ENCODE results near the gene JPH3. TPM values are rescaled to one million over a fixed set of nuclear protein-coding genes. Genes with fewer than 3 reads are reported as not detected.

Gene JPH3
- total and polyA plus RNA-seq, 7 donors, result under 0.01 to 1.4 (median 0.73) TPM; not detected in 1

DNA sequence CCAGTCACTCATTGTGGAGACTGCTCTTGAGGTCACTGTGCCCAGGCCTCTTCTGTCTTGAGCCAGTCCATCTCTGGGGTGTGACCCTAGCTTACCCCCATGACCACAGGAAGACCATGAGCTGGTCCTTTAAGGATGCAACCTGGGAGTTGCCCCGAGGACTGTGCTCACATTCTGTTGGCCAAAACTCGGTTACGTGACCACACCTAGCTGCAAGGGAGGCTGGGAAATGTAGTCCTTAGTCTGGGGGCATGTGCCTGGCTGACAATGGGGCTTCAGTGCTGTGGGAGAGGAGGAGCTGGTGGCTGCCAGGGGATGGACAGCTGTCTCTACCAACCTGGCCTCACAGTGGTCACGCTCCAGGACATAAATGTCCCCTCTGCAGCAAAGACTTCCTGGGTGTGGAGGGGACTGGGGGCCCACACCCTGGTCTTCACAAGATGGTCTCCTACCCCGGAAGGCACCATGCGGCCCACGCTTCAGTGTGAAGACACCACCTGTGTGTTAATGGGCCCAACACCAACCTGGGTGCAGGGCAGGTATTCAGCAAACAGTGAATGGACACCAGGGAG is 55.4 kb downstream of the JPH3 start:
- Histone ChIP-seq H3K4me3 (no peak overlapping the region), H3K27ac (no peak overlapping the region), H3K4me1 (no peaks in the 10 kb centered on the region), H3K9me3 (peaks cover 0 to 2% (median 0%) of the 10 kb centered on the region in 4 donors), H3K27me3 (peaks cover 0 to 54% (median 15%) of the 10 kb centered on the region in 3 donors), H3K36me3 (no peaks in the 10 kb centered on the region)
- intact Hi-C loops (cut with DNase I), result no loop called here
- no peak for TF ChIP-seq EP300 (IDR thresholded peaks at IDR 0.05)
- no peak for TF ChIP-seq POLR2A (IDR thresholded peaks at IDR 0.05)
- TF ChIP-seq POLR2AphosphoS5 (IDR thresholded peaks at IDR 0.05), result no peak
- TF ChIP-seq, protein P1, sequence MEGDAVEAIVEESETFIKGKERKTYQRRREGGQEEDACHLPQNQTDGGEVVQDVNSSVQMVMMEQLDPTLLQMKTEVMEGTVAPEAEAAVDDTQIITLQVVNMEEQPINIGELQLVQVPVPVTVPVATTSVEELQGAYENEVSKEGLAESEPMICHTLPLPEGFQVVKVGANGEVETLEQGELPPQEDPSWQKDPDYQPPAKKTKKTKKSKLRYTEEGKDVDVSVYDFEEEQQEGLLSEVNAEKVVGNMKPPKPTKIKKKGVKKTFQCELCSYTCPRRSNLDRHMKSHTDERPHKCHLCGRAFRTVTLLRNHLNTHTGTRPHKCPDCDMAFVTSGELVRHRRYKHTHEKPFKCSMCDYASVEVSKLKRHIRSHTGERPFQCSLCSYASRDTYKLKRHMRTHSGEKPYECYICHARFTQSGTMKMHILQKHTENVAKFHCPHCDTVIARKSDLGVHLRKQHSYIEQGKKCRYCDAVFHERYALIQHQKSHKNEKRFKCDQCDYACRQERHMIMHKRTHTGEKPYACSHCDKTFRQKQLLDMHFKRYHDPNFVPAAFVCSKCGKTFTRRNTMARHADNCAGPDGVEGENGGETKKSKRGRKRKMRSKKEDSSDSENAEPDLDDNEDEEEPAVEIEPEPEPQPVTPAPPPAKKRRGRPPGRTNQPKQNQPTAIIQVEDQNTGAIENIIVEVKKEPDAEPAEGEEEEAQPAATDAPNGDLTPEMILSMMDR (IDR thresholded peaks at IDR 0.05), result no peak
- WGBS, 2 donors, result 72 to 74% methylated on average over 7 of the region's 7 CpGs
- DNase-seq, result no peak

DNA sequence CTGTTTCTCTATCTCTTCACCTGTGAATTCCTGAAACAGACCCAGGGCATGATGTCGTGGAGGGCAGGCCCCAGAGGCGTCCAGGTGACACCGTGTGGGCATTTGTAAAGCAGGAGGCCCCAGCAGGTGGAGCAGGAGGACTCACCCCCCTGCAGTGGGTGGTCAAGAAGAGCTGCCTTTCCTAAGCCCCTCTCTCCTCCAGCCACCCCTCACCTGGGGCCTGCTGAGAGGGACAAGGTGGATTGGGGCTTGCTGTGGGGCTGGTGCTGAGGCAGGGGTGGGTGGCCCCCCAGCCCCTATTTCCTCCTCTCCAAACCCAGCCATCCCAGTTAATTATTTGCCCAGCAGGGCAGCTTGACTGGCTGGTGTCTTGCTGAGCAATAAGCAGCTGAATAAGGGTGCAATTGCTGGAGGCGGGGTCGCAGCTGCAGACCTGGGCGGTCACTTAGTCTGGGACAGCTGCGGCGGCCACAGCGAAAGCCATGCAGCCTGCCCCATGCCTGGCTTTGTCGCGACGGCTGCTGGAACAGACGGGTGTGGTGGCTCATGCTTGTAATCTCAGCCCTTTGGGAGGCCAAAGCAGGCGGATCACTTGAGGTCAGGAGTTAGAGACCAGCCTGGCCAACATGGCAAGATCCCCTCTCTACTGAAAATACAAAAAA is 56.4 kb downstream of the JPH3 start:
- Histone ChIP-seq H3K27me3 (peaks cover 0 to 58% (median 15%) of the 10 kb centered on the region in 3 donors), H3K27ac (no peak overlapping the region), H3K4me3 (no peak overlapping the region), H3K9me3 (peaks cover 0 to 2% (median 0%) of the 10 kb centered on the region in 4 donors), H3K4me1 (no peaks in the 10 kb centered on the region), H3K36me3 (no peaks in the 10 kb centered on the region)
- no peak for DNase-seq
- WGBS, 2 donors, result 19 to 41% methylated on average over 14 of the region's 14 CpGs
- intact Hi-C loops (cut with DNase I), result no loop called here
- TF ChIP-seq, protein P1 (IDR thresholded peaks at IDR 0.05), result no peak
- TF ChIP-seq POLR2A (IDR thresholded peaks at IDR 0.05), result no peak
- TF ChIP-seq POLR2AphosphoS5 (IDR thresholded peaks at IDR 0.05), result no peak
- TF ChIP-seq EP300 (IDR thresholded peaks at IDR 0.05), result no peak

DNA sequence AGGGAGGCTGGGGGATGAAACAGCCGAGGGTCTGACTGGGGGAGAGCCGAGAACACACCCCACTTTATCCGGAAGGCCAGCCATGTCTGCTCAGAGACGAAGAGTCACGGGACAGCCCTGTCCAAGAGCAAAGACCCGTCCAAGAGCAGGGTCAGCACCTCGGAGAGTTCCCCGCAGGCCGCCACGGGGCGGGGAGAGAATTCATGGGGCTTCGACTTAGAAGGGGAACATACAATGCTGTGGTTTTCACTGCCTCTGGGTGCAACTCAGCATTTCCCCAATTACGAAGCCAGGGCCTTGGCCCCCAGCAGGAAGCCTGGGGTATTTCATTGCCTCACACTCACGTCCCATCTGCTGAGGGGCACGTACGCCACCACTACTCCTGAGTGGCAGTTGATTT is 59.3 kb downstream of the JPH3 start:
- no peak overlapping the region for H3K4me3 ChIP-seq
- H3K36me3 ChIP-seq, result no peaks in the 10 kb centered on the region
- TF ChIP-seq POLR2A (IDR thresholded peaks at IDR 0.05), result no peak
- no peak for TF ChIP-seq POLR2AphosphoS5 (IDR thresholded peaks at IDR 0.05)
- no peak for TF ChIP-seq EP300 (IDR thresholded peaks at IDR 0.05)
- TF ChIP-seq, protein P1 (IDR thresholded peaks at IDR 0.05), result no peak
- peaks cover 0 to 2% (median 0%) of the 10 kb centered on the region in 4 donors for H3K9me3 ChIP-seq
- no peak for DNase-seq
- no peaks in the 10 kb centered on the region for H3K4me1 ChIP-seq
- intact Hi-C loops (cut with DNase I), result no loop called here
- no peak overlapping the region for H3K27ac ChIP-seq
- 13 to 26% methylated on average over 16 of the region's 16 CpGs for WGBS, 2 donors
- peaks cover 0 to 65% (median 8%) of the 10 kb centered on the region in 3 donors for H3K27me3 ChIP-seq

DNA sequence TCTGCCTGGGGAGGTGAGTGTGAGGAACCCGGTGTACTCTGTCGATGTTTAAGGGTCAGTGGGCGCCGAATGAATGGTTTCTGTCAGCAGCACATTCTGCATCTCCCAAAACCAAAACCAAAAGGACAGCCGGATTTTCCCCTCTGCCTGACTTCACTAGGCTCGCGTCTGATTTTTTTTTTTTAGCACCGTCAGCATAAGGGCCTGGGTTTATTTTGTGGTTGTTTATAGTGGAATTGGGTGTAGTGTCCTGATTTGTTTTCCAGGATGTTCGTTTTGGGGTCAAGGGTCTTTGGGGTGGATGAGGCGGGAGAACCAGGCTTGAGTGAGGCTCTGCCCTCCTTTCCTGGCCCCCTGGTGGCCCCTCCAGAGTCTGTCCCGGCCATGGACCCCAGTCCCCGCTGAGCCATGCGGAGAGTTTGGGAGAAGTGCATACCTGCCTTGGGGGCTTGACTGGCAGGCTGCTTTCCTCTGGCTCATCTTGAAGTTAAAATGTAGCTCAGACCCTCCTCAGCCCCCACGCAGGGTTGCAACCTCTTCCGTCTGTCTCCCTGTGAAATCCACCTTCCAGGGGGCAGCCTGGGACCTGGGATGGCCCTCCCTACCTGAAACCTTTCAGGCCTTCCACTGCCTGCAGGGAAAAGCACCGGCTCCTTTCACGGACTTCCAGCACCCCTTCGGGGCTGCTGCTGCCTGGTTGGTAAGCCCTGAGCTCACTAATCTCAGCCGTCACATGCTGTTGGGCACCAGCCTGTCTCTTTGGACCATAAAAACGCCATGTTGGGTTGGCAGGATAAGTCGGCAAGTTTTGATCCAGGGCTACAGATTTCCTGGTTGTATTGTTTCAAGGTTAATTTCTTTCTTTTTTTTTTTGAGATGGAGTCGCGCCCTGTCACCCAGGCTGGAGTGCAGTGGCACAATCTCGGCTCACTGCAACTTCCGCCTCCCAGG is 60.2 kb downstream of the JPH3 start:
- Histone ChIP-seq H3K4me1 (no peaks in the 10 kb centered on the region), H3K4me3 (no peak overlapping the region), H3K27ac (no peak overlapping the region), H3K36me3 (no peaks in the 10 kb centered on the region), H3K9me3 (peaks cover 0 to 2% (median 0%) of the 10 kb centered on the region in 4 donors), H3K27me3 (peaks cover 0 to 74% (median 8%) of the 10 kb centered on the region in 3 donors)
- intact Hi-C loops (cut with DNase I), result no loop called here
- 63 to 79% methylated on average over 25 of the region's 25 CpGs for WGBS, 2 donors
- DNase-seq, result no peak
- TF ChIP-seq, protein P1 (IDR thresholded peaks at IDR 0.05), result no peak
- TF ChIP-seq POLR2A (IDR thresholded peaks at IDR 0.05) (no peak), EP300 (IDR thresholded peaks at IDR 0.05) (no peak), POLR2AphosphoS5 (IDR thresholded peaks at IDR 0.05) (no peak)

All from sigmoid colon (tissue), 7 donors.